Activated CD8-positive, alpha-beta memory T cell treated with anti-CD3 and anti-CD28 coated beads, Interleukin-2, amount 50 U/mL, for 4 hours (primary cell): ENCODE results near the gene ZBTB20.
"Not testable (repeated sequence)": the region's sequence is repeated elsewhere in the genome, so short reads cannot be mapped to it uniquely, and the experiment has no call there.

ENCODE experiments used
- DNase-seq: peaks from one replicate; pipeline ENCODE4 v3.0.0-alpha.2; 2020

Gene ZBTB20

DNA sequence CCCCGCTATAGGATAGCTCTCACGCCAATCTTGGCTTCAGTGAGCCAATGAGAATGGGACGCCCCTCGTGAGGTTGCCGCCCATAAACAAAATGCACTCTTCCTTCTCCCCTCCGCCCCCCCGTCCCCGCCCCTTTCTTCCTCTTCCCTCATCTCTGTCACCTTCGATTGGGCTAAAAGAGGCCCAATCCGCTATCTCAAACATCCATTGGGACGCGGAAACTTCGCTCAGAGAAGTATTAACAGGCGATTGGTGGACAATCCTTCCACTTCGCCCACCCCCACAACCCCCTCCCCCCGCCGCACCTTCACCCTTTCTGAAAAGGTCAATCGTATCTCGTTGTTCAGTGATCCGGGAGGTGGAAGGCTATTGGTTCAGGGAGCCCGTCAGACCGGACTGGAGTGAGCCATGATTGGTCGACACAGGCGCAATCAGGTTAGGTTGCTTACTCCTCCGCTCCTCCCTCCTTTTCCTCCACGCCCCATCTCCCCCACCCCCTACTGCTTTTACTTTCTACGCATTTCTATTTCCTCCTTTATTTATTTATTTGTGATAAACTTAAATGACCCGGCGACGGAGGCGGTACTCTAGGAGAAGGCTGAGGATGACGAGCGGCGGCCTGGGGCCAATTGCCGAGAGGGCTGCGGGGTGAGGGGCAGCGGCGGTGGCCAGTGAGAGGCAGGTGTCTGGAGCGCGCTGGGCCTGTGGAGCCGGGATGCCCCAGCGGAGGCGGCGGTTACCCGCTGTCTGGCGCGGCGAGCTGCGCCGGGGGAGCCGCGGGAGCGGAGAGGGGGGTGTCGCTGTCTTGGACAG is 447 bp upstream of the ZBTB20 start:
- peak; percentile 93 for DNase-seq

DNA sequence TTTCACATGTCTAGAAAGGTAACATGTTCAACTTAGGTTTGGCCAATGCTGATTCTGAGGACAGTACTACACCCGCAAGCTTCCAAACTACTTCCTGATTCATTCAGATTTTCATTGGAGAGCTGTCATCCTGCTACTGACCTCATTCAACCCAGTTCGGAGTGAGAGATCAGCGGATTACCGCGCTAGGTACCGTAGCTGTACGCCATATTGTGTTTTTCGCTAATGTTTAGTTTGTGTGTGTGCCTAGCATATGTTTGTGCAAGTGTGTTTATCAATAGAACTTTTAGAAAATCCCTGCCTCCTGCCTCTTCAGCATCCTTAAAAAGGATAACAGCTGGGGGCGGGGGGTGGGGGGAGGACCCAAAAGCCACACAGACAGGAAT is 1.1 kb downstream of the ZBTB20 start:
- peak; percentile 23 for DNase-seq

DNA sequence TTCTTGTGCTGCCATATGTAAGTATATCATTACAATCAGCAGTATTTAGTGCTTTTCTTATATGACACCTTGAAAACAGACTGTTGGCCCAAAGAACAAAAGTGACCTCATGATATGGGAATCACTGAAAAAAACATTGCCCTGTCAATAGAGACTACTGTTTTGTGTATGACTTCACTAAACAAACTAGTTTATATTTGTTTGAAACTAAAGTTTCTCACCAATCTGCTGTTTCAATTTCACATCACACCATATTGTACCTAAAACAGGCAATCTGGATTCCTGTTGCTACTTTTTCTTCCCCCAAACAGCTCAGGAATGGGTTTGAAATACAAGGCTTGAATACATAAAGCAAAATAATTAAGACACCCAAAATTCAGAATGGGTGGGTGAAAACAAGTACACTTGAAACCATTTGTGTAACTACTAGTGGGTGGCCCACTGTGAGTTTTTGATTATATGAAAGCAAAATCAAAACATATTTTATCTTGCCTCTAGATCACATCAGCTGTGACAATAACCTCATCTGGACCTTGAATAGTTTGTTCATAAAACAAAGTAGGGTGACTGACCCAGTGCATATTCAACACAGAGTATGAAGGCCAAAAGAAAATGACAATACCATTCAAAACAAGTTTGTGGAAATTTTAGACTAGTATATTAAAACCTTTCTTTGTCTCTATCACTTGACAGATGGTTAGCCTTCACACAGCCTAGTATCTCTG is 5.9 kb downstream of the ZBTB20 start:
- DNase-seq: no peak

DNA sequence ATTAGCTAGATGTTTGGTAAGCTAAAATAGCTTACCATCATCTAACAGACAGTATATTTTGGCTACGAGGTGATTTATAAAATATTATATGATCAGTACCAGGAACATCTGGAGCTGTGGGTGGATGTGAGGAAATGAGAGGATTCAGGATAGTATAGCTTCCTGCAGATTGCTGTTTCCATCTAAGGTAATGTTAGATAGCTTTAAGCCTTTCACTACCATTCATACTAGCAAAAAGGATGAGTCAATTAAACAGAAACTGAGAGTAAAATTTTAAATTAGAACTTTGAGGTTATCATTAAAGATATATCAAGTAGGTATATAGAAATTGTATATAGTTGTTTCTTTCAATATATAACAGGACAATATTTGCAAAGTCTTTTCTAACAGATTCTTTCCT is 8.0 kb downstream of the ZBTB20 start:
- no peak for DNase-seq

DNA sequence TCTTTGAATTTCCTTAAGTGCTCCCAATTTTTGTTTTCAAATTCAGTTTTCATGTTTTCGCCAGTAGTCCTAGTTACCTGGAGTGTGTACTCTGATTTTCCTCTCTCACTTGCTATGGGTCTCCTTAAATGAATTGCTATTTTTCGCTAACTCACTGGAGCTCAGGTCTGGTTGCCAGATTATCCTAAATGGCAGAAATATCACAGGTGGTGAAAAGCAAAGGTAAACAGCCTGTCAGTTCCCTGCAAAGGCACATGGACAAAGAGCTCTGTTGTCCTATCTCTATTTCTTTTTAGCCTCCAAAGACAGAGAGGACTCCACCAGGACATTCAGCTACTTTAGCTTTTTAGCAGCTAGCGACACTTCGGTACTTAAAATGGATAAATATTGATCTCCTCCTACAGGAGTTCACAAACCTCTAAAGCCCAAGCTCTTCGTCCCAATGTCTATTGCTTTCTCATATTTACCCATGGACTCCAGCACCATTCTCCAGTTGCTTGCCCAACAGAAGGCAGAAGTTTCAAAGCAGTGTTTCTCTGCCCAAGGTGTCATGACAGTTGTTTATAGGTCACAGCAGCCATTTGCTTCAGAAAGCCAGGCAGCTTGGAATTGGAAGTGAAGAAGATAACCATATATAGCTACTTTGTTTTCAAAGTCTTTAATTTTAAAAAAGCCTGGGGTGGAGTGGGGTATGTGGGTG is 12.3 kb downstream of the ZBTB20 start:
- DNase-seq: no peak

DNA sequence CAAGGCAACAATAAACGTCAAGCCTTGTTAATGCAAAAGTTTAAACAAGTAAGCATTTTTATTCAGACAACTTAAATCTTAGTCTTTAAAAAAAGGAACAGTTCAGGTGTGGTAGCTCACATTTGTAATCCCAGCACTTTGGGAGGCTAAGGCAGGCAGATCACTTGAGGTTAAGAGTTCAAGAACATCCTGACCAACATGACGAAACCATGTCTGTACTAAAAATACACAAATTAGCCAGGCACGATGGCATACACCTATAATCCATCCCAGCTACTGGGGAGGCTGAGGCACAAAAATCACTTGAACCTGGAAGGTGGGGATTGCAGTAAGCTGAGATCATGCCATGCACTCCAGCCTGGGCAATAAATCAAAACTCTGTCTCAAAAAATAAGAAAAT is 19.9 kb downstream of the ZBTB20 start:
- no peak for DNase-seq

DNA sequence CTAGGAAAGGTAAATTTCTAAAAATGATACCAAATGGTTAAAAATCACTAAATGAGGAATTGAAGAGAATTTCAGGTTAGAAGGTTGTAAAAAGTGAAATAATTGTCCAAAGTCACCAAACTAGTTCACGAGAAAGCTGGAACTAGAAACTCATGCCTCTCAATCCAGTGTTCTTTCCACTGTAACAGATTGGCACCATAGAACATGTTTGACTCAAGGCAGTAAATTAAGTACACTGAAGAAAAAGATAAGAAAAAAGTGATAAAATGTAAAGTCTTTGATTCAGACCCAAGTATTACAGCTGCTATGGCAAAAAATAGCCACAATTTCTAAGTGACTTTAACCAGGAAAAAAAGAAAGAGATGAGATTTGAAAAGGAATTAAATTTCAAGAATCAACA is 26.5 kb downstream of the ZBTB20 start:
- no peak for DNase-seq

DNA sequence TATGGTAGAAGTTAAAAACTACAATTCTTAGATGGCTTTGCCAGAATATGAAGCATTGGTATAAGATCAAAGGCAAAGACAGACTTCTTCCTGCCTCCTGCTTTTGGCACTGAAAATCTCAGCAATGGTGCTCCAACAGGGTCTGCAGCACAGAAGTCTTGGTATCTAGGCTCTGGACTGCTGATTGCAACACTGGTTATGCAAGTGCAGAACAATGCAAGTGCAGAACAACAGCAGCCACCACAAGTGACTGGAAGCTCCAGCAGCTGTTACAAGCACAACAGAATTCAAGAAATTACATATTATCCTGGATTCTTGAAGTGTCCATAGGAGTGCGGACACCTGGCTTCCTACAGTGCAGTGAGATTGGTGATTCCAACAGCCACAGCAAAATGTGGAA is 33.7 kb downstream of the ZBTB20 start:
- DNase-seq: no peak

DNA sequence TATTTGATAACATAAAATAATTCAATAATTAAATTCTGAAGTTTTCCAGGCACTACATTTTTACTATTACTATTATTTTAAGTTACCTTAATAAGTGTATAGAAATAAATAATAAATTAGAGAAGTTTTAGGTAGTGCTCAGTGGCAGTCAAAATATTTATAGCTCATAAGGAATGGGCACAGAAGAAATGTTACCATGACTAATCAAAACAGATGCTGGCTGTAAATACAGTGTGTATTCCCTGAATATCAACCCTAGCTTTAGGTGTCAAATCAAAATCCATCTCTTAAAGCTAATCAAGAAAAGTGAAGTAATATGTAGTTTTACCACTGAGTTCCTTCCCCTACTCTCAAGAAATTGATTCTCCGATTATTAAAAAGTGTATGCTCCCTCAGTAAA is 35.5 kb downstream of the ZBTB20 start:
- no peak for DNase-seq

DNA sequence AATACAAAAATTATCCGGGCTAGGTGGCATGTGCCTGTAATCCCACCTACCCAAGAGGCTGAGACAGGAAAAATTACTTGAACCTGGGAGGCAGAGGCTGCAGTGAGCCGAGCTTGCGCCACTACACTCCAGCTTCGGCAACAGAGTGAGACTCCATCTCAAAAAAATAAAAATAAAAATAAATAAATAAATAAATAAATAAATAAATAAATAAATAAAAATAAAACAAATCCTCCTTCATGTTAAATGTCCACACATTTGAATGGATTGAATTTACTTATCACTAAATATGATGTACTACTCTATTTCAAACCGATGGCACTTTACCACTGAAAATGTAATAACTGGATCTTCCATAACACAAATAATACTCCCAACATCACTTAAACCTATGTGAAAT is 36.3 kb downstream of the ZBTB20 start:
- no peak for DNase-seq

DNA sequence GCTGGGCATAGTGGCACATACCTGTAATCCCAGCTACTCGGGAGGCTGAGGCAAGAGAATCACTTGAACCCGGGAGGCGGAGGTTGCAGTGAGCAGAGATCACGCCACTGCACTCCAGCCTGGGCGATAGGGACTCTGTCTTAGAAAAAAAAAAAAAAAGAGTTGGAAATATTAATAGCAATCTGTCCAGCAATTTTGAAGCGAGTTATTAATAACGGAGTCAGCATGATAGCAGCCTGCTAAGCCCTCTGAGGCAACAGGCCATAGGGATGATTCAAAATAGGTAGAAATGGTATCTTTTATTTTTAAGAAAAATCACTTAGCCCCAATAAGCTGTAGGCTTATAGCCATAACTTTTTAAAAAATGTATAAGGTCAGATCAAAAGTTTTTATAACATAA is 37.0 kb downstream of the ZBTB20 start:
- DNase-seq: not testable (repeated sequence)

DNA sequence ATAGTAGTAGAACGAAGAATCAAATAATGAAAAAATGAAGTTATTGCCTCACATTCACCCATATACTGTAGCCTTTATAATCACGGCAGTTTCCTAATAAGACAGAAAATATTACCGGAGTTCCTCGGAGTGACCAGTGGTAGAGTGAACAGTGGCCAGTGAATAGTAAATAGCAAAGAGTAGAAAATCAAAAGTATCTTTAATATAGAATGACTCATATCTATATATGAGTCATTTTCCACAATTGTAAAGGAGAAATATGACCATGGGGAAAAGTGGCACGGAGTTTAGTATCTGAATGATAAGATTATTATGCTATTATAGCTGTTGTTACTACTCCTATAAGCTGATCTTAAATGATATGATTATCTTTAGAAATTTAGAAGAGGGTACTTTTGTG is 38.5 kb downstream of the ZBTB20 start:
- DNase-seq: no peak

DNA sequence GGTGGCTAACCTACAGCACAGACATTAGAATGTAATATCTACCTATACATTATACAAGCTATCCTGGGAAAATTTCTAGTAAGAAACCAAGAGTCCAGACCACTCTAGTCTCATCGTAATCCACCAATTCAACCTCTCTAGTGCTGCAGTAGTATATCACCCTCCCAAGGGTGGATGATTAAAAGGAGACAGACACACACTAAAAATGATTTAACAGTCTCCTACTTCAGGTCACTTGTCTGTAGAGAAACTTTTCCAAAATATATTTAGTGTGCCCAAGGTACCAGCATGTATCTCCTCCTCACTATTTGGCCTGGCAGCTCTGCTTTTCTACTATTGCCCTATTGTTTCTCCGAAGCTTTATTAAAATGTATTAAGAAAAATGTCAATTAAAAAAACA is 45.0 kb downstream of the ZBTB20 start:
- DNase-seq: no peak

DNA sequence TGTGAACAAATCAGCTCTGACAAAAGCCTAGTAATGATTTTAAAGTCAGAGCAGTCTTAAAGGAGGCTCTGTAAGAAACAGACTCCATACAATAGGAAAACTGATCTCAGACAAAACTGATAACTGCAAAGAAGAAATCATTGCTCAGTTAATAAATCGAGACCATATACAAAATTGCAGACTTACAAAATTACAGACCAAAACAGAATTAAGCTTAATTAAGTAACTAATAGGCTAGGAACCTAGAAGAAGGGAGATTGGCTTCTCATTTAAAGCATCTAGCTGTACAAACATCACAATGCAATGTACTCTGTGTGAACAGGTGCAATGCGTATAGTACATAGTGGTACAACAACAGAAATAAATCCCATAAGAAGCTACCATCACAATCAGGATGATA is 46.3 kb downstream of the ZBTB20 start:
- DNase-seq: no peak

DNA sequence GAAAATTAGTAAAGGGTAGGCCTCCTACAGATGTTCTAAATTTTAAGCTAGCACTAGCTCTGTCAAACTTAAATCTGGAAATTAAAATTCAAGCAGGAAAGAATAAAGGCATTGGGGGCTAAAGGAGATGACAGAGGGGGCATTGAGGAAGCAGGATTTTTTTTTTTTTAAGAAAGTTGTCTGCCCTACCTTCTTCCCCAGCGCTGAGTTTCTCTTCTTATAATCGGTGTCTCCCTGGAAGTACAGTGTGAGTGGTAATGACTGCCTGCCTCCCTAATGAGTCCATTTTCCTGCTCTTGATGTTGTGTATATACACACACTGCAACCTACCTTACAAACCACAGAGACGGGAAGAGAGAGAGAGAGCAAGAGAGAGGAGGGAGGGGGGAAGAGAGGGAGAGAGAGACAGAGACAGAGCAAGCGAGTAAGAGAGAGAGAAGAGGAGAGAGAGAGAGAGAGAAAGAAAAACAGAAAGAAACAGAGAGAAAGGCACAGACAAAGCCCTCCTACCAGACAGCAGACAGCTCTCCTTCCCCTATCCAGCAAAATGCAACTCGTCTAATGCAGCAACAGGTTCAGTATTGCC is 47.0 kb downstream of the ZBTB20 start:
- no peak for DNase-seq

DNA sequence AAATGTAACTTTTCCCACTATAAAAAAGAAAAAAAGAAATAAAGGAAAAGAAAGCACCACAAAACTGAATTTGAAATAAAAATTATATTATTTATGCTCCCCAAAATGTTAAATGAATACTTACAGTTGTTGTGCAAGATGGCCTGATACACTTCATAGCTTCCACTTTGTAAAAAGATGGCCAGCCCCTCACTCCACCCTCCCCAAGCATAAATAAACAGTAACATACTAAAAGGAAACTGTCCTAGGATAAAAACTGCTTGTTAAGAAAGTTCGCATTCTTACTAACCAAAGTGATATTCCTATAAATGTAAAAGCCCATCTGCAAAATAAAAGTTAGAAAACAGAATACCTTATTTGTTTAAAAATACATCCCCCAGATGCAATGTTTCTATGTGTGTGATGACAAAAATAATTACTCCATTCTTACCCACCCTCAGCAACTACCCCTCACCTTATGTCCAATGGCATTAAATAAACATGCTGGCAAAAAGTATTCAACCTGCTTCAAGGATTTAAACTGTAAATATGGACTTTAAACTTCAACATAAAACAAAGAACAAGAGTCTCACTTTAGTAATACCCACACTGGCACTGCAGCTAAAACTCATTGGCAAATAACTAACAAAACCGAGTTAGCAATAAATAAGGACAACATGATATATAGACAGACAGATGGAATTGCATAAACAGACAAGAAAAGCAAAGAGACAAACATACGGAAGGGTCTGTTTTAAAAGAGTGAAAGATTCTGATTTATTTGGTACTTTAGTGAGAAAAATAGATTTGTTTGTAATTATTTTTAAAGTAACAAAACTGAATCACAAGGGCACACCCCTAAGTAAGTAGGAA is 47.7 kb downstream of the ZBTB20 start:
- no peak for DNase-seq

DNA sequence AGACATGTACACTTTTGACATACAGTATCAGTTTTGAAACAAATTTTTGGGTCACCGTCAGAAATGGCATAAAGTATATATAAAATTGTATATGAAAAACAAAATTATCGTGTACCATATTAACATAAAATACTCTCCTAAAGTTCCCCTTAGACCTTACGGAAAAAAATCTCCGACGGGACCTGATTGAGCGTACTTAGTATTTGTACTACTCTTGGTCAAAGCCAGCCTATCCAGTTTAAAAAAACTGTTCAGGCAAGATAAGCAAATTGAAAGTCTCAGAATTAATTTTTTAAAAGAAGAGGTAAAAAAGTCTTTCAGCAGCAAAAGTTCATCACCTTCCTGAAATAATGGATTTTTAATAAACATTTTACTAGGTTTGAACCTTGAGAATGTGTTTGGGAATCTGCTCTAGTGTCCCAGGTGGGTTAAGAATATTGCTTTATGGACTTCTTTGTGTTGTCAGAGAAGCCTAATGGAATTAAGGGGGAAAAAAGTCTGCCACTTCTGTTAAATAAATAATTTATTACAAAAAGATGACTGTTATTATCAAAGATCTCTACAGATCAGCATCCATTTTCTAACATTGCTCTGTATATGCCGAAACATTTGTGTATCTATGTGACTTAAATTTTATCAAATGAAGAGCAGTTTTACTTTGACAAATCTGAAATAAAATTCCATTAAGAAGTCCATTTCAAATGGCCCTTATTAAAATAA is 48.6 kb downstream of the ZBTB20 start:
- no peak for DNase-seq

DNA sequence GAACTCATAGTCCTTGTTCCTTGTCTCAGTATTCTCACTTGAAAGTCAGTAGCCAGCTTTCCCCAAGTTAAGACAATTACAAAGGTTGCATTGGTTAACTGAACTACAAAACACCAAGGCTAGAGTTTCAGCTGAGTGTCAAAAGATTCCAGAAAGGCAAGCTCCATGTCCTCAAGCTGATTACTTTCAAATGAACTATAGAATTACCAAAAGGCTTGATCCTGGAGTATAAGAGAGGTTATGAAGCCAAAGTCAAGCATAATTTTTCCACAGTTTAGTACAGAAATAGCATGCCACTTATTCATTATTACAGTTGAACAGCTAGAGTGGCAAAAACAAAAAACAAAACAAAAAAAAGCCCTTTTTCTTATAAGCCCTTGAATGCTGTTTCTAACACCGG is 51.9 kb downstream of the ZBTB20 start:
- no peak for DNase-seq

DNA sequence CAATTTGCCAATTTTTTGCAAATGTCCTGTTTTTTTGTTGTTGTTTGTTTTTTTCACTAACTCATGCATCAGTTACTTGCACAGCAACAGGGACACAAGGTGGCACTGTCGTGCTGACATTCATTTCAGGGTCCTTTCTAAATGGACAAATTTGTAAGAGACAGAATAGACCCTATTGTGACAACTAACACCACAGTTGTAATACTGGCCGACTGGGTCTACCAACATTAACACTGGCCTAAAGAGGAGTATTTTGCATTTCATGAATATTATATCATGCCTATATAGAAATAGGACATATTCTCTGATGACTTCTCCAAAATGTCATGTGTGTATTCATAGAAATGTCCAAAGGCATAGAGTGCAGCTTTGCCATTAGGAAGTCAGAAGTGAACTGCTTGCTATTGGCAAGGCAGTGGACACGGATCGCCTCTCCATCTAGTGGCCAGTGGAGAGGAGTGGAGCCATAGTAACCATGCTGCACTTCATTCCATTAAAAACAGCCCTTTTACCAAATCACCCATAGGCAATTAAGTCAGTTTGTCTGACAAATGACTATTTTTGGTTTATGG is 54.8 kb downstream of the ZBTB20 start:
- DNase-seq: peak; percentile 63

DNA sequence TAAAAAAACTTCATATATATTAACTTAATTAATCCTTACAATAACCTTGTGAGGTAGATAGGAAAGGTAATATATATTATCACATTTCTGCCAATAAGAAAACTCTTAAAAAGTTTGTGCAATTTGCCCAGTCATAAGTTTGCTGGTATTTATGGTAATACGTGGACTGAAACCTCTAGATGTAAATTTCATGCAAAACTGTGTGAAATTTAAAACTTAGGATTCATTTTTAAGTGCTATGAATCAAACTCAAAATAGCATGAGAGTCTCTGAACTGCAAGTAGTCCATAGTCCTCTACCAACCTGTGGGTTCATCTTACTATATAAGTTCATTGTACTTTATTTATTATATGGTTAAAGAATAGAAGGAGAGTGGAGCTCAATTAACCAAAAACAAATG is 56.4 kb downstream of the ZBTB20 start:
- DNase-seq: no peak

DNA sequence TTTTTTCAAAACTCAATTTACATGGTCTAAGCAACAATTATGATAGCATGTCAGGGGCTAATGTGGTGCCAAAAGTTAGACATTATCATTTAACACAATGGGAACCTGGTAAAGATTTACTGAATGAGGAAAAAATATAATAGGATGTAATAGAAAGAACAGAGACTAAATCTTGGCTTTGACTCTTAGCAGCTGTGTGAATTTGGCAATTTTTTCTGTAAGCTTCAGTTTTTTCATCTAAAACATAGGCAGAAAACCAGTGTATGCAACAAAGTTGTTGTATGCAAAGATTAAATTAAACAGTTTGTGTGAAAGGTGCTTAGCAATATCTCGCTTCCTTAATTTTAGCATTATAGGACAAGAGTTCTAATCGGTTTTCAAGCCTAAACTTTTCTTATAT is 57.6 kb downstream of the ZBTB20 start:
- no peak for DNase-seq

DNA sequence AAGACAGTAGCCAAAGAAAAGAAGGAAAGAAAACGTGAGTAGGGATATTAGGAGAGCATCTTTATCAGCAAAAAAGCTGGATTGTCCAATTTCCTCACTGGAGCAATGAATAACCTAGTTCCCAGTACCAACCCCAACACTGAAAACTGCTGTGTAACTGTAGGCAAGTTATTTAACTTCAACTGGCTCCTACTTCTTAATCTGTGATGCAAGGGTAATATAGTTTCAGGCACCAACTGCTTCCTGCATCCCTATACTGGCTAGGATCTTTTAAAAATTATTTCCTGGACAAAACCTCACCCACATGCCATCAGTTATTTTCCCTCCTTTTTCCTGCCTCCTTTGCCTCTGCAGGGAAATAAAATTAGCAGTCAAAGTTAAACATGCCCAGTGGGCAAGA is 59.6 kb downstream of the ZBTB20 start:
- DNase-seq: no peak
